A549 treated with AZD9567 at 1 μM for 4 hours (cell line): ENCODE data around the gene SFR1. TPM values are rescaled to one million over a fixed set of nuclear protein-coding genes. Genes with fewer than 3 reads are reported as not detected.

Experiments used
- total RNA-seq: library from RNA; stranded (reverse); fragments of 200-300 nt; extraction: Qiagen RNA extraction; gene quantifications from 5 replicates; pipeline ENCODE4 v1.2.3, GENCODE V29; 2022; ENCODE audit not compliant: insufficient read depth

The SFR1 gene, protein sequence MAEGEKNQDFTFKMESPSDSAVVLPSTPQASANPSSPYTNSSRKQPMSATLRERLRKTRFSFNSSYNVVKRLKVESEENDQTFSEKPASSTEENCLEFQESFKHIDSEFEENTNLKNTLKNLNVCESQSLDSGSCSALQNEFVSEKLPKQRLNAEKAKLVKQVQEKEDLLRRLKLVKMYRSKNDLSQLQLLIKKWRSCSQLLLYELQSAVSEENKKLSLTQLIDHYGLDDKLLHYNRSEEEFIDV
- 10.7 to 21.1 TPM (median 12.7 TPM) in 5 replicates for total RNA-seq

DNA sequence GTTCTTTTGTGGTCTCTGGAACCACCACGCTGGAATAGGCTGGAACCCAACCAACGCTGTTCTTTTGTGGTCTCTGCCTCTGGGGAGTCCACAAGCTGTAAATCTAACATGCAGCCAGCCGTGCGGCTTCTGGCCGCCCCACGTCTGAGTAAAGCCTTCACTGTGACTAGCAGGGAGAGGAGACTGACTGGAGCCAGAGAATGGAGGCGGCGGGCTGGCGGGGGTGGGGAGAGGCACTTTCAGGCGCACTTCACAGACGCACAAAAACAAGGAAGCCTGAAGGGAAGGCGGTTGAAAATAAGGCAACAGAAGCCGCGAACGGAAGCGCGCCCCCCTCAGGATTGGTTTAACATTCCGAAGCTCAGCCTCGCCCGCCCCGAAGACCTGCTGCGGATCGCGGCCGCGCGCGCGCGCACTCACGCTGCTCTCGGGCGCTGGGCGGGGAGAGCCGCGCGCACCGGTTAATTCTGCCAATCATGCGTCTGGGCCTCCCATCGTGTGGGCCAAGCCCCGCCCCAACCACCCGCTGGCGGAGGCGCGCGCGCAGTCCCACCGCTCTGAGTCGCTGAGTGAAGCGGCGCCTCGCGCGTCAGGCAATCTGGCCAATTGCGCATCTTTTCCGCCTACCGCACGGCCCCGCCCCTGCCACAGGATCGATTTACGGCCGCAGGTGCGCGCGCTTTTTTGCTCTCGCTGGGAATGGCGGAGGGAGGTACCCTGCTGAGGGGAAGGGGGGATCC, at the start of gene SFR1:
Gene SFR1 (plus strand): TSS at position 687 of the 740 bp plus-strand sequence. CDS start 13 bp downstream, at position 700.

DNA sequence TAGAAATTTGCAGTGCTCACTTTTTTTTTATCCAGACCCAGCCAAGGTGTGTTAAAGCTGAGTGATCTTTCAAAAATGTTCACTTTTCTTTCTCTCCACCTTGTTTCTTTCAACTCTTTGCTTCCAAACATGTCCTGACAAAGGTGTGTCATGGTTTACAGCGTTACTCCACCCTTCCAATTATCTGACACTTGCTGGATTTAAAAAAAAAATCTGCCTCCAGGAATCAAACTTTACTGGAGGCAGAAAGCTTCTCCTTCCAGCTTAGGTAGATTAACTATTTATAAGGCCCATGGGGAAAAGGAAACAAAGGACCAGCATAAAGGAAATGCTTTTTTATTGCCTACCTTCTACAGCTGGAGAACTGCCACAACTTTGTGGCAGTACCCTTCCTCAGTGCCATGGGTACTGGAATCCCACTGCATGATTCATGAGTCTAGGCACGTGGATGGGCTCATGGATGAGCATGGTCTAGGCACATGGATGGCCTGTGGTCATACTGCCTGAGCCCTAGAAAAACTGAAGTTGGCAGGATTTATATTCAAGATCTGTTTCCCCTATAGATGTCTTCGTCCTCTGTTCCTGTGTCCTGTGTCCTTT, 36.1 kb upstream of the SFR1 start, which contains the start of gene COL17A1:
Gene COL17A1 (minus strand): TSS at position 80 of the 600 bp plus-strand sequence. CDS start 5,207 bp downstream, outside the sequence.

Other genes starting within 250 kb of the SFR1 start
- 18.2 to 31.8 TPM (median 19.0 TPM) in 5 replicates for gene STN1, start 204.0 kb upstream of the SFR1 start, total RNA-seq
- 21.9 to 30.1 TPM (median 29.8 TPM) in 5 replicates for gene SLK, start 155.0 kb upstream of the SFR1 start, total RNA-seq
- 1.0 to 2.3 TPM (median 1.2 TPM) in 5 replicates for gene COL17A1, start 36.3 kb upstream of the SFR1 start, total RNA-seq
- gene CFAP43, start 110.2 kb downstream of the SFR1 start, total RNA-seq = 0.22 to 0.34 TPM (median 0.24 TPM) in 4 of 5 replicates, not detected in the other
- 243 to 294 TPM (median 269 TPM) in 5 replicates for gene GSTO1, start 132.7 kb downstream of the SFR1 start, total RNA-seq
- gene GSTO2, start 147.0 kb downstream of the SFR1 start, total RNA-seq = 1.7 to 2.6 TPM (median 2.0 TPM) in 4 of 5 replicates, not detected in the other
- 48.6 to 65.5 TPM (median 60.0 TPM) in 5 replicates for gene ITPRIP, start 216.3 kb downstream of the SFR1 start, total RNA-seq
- 0.10 to 0.33 TPM (median 0.12 TPM) in 4 of 5 replicates, not detected in the other for gene CFAP58, start 231.7 kb downstream of the SFR1 start, total RNA-seq